Activated CD4-positive, alpha-beta T cell treated with anti-CD3 and anti-CD28 coated beads, Interleukin-2, Interleukin-6, amounts not matched to agents 100 ng/mL and 50 ng/mL, durations not matched to agents 16 hours and 8 hours (primary cell): ENCODE results near the gene FRMPD1.
"Not testable (repeated sequence)": the region's sequence is repeated elsewhere in the genome, so short reads cannot be mapped to it uniquely, and the experiment has no call there.

Source experiments
- DNase-seq: peaks from one replicate; pipeline ENCODE4 v3.0.0-alpha.2; 2020

FRMPD1 gene

GRCh38 chr9:37650873-37651768 lies at the start of gene FRMPD1:
TSS of gene FRMPD1 (plus strand) at chr9:37650954. CDS start at chr9:37692642, 41,688 bp downstream.
- DNase-seq = peak; percentile 65

- DNase-seq = not testable (repeated sequence)
Observed at GRCh38 chr9:37602061-37602460, 48.7 kb upstream of the FRMPD1 start.

- no peak for DNase-seq
Observed at GRCh38 chr9:37602817-37603216, 47.9 kb upstream of the FRMPD1 start.

- DNase-seq = no peak
Observed at GRCh38 chr9:37604296-37604695, 46.5 kb upstream of the FRMPD1 start.

- no peak for DNase-seq
Observed at GRCh38 chr9:37608250-37608649, 42.5 kb upstream of the FRMPD1 start.

GRCh38 chr9:37609735-37610397 lies 40.9 kb upstream of the FRMPD1 start:
- DNase-seq = no peak

- no peak for DNase-seq
Observed at GRCh38 chr9:37611014-37611413, 39.7 kb upstream of the FRMPD1 start.

- no peak for DNase-seq
Observed at GRCh38 chr9:37611961-37612360, 38.8 kb upstream of the FRMPD1 start.

- no peak for DNase-seq
Observed at GRCh38 chr9:37617161-37617560, 33.6 kb upstream of the FRMPD1 start.

GRCh38 chr9:37617832-37618231 lies 32.9 kb upstream of the FRMPD1 start:
- DNase-seq = peak; percentile 2

- no peak for DNase-seq
Observed at GRCh38 chr9:37618817-37619216, 31.9 kb upstream of the FRMPD1 start.

GRCh38 chr9:37619806-37620205 lies 30.9 kb upstream of the FRMPD1 start:
- no peak for DNase-seq

- DNase-seq = no peak
Observed at GRCh38 chr9:37620396-37620795, 30.4 kb upstream of the FRMPD1 start.

GRCh38 chr9:37621273-37622121 lies 29.3 kb upstream of the FRMPD1 start:
- DNase-seq = no peak

GRCh38 chr9:37622462-37622861 lies 28.3 kb upstream of the FRMPD1 start:
- DNase-seq = no peak

GRCh38 chr9:37623267-37623666 lies 27.5 kb upstream of the FRMPD1 start:
- DNase-seq = no peak

GRCh38 chr9:37624073-37624472 lies 26.7 kb upstream of the FRMPD1 start:
- DNase-seq = no peak

GRCh38 chr9:37625036-37625757 lies 25.6 kb upstream of the FRMPD1 start:
- DNase-seq = no peak

- no peak for DNase-seq
Observed at GRCh38 chr9:37625758-37626147, 25.0 kb upstream of the FRMPD1 start.

- DNase-seq = no peak
Observed at GRCh38 chr9:37626708-37627292, 24.0 kb upstream of the FRMPD1 start.

- no peak for DNase-seq
Observed at GRCh38 chr9:37632479-37632878, 18.3 kb upstream of the FRMPD1 start.

GRCh38 chr9:37635808-37636207 lies 14.9 kb upstream of the FRMPD1 start:
- no peak for DNase-seq
